ENCODE data around the gene CCDC171.

The CCDC171 gene

DNA sequence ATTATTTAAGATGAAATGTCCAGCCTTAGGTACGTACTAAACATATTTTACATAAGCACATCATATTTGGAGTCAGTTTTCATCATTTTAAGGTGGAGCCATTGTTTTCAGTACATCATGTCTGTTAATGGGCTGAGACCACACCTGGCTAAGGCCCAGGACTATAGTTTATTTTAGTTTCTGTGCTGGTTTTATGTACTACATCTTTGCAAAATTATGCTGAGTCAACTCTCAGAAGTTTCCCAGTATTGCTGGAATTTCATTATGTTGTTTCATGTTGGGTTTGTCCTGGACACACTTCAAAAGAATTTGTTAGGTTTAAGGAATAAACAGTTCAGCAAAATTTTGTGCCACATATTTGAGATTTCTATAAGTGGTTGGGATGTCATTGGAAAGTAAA is 171.2 kb downstream of the CCDC171 start:
- TF ChIP-seq, protein P1, sequence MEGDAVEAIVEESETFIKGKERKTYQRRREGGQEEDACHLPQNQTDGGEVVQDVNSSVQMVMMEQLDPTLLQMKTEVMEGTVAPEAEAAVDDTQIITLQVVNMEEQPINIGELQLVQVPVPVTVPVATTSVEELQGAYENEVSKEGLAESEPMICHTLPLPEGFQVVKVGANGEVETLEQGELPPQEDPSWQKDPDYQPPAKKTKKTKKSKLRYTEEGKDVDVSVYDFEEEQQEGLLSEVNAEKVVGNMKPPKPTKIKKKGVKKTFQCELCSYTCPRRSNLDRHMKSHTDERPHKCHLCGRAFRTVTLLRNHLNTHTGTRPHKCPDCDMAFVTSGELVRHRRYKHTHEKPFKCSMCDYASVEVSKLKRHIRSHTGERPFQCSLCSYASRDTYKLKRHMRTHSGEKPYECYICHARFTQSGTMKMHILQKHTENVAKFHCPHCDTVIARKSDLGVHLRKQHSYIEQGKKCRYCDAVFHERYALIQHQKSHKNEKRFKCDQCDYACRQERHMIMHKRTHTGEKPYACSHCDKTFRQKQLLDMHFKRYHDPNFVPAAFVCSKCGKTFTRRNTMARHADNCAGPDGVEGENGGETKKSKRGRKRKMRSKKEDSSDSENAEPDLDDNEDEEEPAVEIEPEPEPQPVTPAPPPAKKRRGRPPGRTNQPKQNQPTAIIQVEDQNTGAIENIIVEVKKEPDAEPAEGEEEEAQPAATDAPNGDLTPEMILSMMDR (IDR thresholded peaks at IDR 0.05; ENCODE audit: extremely low read depth, insufficient read depth, missing control alignments): no peak
- in situ Hi-C loops (cut with MboI; ENCODE audit: low pct_unique_long_range_greater_than_20kb, low sequenced_read_pairs, unreplicated experiment): no loop called here
- DNase-seq (ENCODE audit: low spot score): no peak

DNA sequence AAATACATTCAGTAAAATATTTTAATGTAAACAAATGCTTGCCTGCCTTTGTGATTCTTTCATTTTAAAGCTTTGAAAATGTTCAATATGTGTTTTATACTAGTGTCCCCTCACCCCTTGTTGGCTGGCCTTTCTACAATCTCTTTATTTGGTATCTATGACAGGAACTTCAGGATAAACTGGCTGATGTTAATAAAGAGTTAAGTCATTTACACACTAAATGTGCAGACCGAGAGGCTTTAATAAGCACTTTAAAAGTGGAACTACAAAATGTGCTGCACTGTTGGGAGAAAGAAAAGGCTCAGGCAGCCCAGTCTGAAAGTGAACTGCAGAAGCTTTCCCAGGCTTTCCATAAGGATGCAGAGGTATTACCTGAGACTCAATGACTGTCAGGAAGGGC is 171.8 kb downstream of the CCDC171 start:
- TF ChIP-seq, protein P1 (IDR thresholded peaks at IDR 0.05; ENCODE audit: extremely low read depth, insufficient read depth, missing control alignments): no peak
- in situ Hi-C loops (cut with MboI; ENCODE audit: low pct_unique_long_range_greater_than_20kb, low sequenced_read_pairs, unreplicated experiment): no loop called here
- DNase-seq (ENCODE audit: low spot score): no peak

GRCh38 chr9:15725953-15726352 is 173.1 kb downstream of the CCDC171 start:
- DNase-seq (ENCODE audit: low spot score): no peak
- in situ Hi-C loops (cut with MboI; ENCODE audit: low pct_unique_long_range_greater_than_20kb, low sequenced_read_pairs, unreplicated experiment): no loop called here
- TF ChIP-seq, protein P1 (IDR thresholded peaks at IDR 0.05; ENCODE audit: extremely low read depth, insufficient read depth, missing control alignments): no peak

- in situ Hi-C loops (cut with MboI; ENCODE audit: low pct_unique_long_range_greater_than_20kb, low sequenced_read_pairs, unreplicated experiment): no loop called here
- TF ChIP-seq, protein P1 (IDR thresholded peaks at IDR 0.05; ENCODE audit: extremely low read depth, insufficient read depth, missing control alignments): no peak
- no peak for DNase-seq (ENCODE audit: low spot score)
These were observed 176.7 kb downstream of the CCDC171 start for GRCh38 chr9:15729507-15729906.

GRCh38 chr9:15735083-15735857 is 182.4 kb downstream of the CCDC171 start:
- no peak for DNase-seq (ENCODE audit: low spot score)
- TF ChIP-seq, protein P1 (IDR thresholded peaks at IDR 0.05; ENCODE audit: extremely low read depth, insufficient read depth, missing control alignments): no peak
- in situ Hi-C loops (cut with MboI; ENCODE audit: low pct_unique_long_range_greater_than_20kb, low sequenced_read_pairs, unreplicated experiment): no loop called here

- no peak for DNase-seq (ENCODE audit: low spot score)
- TF ChIP-seq, protein P1 (IDR thresholded peaks at IDR 0.05; ENCODE audit: extremely low read depth, insufficient read depth, missing control alignments): no peak
- in situ Hi-C loops (cut with MboI; ENCODE audit: low pct_unique_long_range_greater_than_20kb, low sequenced_read_pairs, unreplicated experiment): no loop called here
These were observed 183.7 kb downstream of the CCDC171 start for GRCh38 chr9:15736569-15736968.

All from GM13977 (cell line).